ENCODE measurements around the gene KBTBD6.
"Not testable (repeated sequence)": the region's sequence is repeated elsewhere in the genome, so short reads cannot be mapped to it uniquely, and the experiment has no call there.

Gene KBTBD6

GRCh38 chr13:41133951-41134350 is 1.3 kb upstream of the KBTBD6 start:
- no peak for DNase-seq

DNA sequence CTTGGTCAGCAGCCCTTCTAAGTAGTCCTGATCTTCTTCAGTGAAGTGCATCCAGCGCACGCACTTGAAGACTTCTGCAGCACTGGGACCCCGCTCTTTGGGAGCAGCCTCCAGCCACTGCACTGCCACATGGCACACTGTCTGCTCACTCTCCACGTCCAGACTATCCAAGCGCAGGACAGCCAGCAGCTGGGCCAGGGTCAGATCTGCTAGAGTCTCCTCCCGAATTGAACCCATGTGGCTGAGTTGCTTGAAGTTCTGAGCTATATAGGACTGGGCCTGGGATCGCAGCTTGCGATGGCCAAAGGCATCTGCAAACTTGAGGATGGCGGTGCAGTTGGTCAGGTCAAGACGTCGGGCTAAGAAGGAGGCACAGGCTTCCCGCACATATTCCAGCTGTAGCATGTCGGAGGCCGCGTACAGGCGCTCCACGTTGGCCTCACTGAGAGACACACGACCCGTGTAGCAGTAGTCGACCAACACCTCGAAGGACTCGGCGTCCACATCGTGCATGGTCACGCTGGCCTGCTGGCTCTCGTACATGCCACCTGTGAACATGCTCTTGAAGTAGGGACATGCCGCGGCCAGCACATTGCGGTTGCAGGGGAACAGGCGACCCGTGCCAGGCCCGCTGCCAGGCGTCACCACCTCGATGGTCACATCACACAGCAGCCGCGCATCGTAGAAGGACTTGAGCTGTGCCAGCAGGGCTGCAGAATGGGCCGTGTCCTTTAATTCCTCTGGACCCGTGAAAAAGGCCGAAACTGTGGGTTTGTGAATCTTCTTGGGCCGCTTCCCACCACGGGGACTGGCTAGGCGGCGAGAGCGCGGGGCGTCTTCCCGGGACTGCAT is 716 bp downstream of the KBTBD6 start:
- DNase-seq: not testable (repeated sequence)

- not testable (repeated sequence) for DNase-seq
Observed at GRCh38 chr13:41131189-41131588, 1.4 kb downstream of the KBTBD6 start.

- DNase-seq: no peak
Observed at GRCh38 chr13:41130356-41130755, 2.2 kb downstream of the KBTBD6 start.

DNA sequence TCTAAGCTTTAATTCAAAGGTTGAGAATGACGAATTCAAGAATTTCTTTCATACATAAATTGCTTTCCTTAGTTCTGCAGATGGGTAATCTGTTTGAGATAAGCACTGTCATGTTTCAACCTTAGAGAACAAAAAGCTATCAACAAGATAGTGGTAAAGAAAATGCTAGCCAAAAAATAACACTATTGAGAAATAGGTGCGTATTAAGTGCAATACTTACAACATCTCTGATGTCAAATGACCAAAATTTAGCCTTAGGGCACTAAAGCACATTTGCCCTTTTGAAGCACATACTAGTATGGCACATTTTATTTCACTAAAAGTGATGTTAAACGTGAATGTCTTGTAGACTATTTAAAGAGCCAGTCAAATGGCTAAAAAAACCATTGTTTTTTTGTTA is 4.9 kb downstream of the KBTBD6 start:
- DNase-seq: no peak

DNA sequence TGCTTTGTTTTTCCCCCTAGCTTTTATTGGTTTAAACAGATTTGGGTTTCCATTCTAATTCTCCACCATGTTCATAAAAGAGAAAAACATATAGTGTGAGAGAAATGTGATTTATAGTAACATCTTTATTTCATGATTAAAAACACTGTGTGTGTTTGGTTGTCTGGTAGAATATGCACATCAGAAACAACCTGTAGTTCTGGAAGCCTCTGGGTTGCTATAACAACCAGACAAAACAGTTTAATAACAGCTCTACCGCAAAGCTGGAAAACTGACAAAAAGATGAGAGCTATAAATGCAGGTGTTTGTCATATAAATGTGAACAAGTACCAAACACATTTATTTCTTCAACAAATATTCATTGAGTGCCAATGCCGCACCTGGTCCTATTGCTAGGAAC is 9.8 kb downstream of the KBTBD6 start:
- no peak for DNase-seq

- DNase-seq: no peak
Observed at GRCh38 chr13:41117869-41118268, 14.7 kb downstream of the KBTBD6 start.

DNA sequence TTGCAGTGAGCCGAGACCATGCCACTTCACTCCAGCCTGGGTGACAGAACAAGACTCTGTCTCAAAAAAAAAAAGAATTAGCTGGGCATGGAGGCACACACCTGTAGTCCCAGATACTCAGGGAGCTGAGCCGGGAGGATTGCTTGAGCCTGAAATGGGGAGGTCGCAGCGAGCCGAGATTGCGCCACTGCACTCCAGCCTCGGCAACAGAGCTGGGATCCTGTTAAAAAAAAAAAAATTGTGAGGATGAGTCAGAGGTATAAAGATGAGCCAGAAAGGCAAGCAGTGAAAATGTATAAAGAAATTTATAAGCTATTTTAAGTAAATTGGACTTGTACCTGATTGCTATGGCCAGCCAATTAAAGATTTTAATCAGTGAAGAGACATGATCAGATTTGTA is 21.1 kb downstream of the KBTBD6 start:
- DNase-seq: no peak

DNA sequence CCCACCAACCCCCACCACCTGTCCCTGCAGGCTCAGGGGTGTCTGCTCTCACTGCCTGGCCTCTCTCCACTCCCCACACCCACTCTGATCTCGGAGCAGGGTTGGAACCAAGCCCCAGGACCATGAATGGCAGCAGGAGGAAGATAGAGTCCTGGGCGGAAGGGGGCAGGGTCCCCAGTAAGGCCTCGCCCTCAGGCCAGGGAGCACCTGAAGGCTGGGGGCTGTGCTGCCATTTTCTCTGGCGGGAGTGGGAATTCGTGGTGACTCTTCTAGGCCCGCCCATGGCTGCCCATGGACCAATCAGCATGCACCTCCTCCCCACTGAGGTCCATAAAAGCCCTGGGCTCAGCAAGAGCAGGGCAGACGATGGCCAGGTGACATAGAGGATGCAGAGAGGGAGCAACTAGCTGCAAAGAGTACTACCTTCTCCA is 25.0 kb downstream of the KBTBD6 start:
- DNase-seq: no peak

GRCh38 chr13:41107104-41107571 is 25.5 kb downstream of the KBTBD6 start:
- no peak for DNase-seq

DNA sequence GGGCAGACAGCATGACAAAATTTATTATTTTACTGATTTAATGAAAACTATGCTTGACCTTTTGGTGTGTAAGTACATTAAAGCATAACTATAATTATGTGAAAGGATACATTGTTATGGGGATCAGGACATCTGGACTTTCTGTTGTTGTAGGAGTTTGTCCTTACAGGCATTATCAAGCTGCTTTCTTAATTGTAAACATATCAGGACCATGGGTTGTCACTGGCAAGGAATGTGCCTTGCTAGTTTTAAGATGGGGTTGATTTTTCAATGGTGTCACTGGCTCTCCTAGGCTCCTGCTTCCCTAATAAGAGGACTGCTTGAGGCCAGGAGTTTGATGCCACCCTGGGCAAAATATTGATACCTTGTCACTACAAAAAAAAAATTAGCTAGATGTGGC is 32.6 kb downstream of the KBTBD6 start:
- no peak for DNase-seq

GRCh38 chr13:41098761-41099160 is 33.8 kb downstream of the KBTBD6 start:
- DNase-seq: no peak

- DNase-seq: not testable (repeated sequence)
Observed at GRCh38 chr13:41095681-41096080, 36.9 kb downstream of the KBTBD6 start.

DNA sequence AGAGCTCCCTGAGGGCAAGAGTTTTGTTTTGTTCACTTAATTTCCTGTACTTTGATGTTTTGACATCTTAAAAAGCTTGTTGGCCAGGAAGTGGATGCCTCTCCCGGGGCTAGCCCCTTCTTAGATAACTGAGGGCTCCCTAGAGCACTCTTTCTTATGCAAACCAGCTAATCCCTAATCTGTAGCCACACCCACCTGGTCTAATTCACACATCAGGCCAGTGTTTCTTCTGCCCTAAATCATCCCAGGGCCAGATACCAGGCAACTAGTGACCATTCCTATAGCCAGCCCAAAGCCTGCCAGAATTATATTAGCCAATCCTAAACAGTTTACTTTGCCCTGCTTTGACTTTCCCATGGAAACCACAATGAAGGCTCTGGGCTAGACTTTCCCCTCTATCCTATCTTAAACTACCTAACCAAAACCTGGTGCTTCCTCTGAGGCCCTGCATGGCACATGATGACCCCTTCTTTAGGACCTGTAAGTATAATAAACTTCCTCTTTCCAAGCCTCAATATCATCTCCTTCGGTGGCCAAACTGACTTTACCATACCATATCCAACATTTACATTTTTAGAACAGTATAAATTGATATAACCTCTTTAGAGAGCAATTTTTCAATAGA is 46.5 kb downstream of the KBTBD6 start:
- no peak for DNase-seq

DNA sequence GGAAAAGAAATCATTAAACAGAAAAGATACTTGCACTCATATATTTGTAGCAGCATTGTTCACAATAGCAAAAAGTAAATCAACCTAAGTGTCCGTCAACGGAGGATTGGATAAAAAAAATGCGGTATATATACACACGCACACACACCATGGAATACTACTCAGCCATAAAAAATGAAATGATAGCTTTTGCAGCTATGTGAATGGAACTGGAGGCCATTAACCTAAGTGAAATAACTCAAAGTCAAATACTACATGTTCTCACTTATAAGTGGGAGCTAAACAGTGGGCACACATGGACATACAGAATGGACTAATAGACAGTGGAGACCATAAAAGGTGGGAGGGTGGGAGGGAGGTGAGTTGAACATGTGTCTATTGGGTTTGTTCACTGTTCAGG is 52.9 kb downstream of the KBTBD6 start:
- no peak for DNase-seq

Measured in NCI-H1092 (cell line).